ENCODE measurements around the gene SPNS2.

GRCh38 chr17:4483012-4483840 is 15.5 kb upstream of the SPNS2 start:
- TF ChIP-seq CTCF (IDR thresholded peaks at IDR 0.05) (no peak), POLR2A (IDR thresholded peaks at IDR 0.05) (no peak)

All from vagina (tissue), 2 donors.